GM23338 (cell line): ENCODE results near the gene CX3CL1. TPM values are rescaled to one million over a fixed set of nuclear protein-coding genes. Genes with fewer than 3 reads are reported as not detected.

ENCODE experiments used
- ATAC-seq: fragments of 200-7000 bp; cut with Tn5 transposase; 3 replicates; pipeline ENCODE4 v1.9.1; 2020
- DNase-seq: peaks from one replicate; pipeline ENCODE4 v3.0.0-alpha.2; 2015; ENCODE audit warnings: low spot score
- H2AFZ ChIP-seq: fragments of 200-600 bp; sonication (generic); 2 replicates; pipeline ENCODE4 v1.8.0; 2016; ENCODE audit warnings: antibody characterized with exemption, mild to moderate bottlenecking, moderate library complexity
- H3F3A ChIP-seq: fragments of 200-600 bp; sonication (generic); replicated peaks from 2 replicates; pipeline ENCODE4 v1.8.0; 2017; ENCODE audit warnings: antibody characterized with exemption, mixed run types, low read depth
- H3K27ac ChIP-seq: fragments of 200-600 bp; sonication (generic); 2 replicates; pipeline ENCODE4 v1.6.1; 2016; ENCODE audit warnings: low read depth
- H3K27me3 ChIP-seq: fragments of 200-600 bp; sonication (generic); 2 replicates; pipeline ENCODE4 v1.8.0; 2016; ENCODE audit warnings: mild to moderate bottlenecking, mixed run types, moderate library complexity; ENCODE audit not compliant: insufficient read depth
- H3K36me3 ChIP-seq: fragments of 200-600 bp; sonication (generic); 2 replicates; pipeline ENCODE4 v1.8.0; 2016; ENCODE audit warnings: mild to moderate bottlenecking; ENCODE audit not compliant: insufficient read depth
- H3K4me1 ChIP-seq: fragments of 200-600 bp; sonication (generic); 2 replicates; pipeline ENCODE4 v1.8.0; 2016; ENCODE audit warnings: mild to moderate bottlenecking, moderate library complexity; ENCODE audit not compliant: insufficient read depth
- H3K4me2 ChIP-seq: fragments of 200-600 bp; sonication (generic); 2 replicates; pipeline ENCODE4 v1.7.1; 2017; ENCODE audit warnings: mixed run types
- H3K4me3 ChIP-seq: fragments of 200-600 bp; sonication (generic); 2 replicates; pipeline ENCODE4 v1.6.1; 2016; ENCODE audit warnings: mixed run types
- H3K79me2 ChIP-seq: fragments of 200-600 bp; sonication (generic); replicated peaks from 2 replicates; pipeline ENCODE4 v1.8.0; 2017; ENCODE audit warnings: mild to moderate bottlenecking; ENCODE audit not compliant: insufficient read depth
- H3K9me2 ChIP-seq: fragments of 200-600 bp; sonication (generic); 2 replicates; pipeline ENCODE4 v1.8.0; 2017; ENCODE audit not compliant: insufficient read depth
- H4K20me1 ChIP-seq: fragments of 200-600 bp; sonication (generic); replicated peaks from 2 replicates; pipeline ENCODE4 v1.8.0; 2017; ENCODE audit warnings: mild to moderate bottlenecking; ENCODE audit not compliant: insufficient read depth
- H3K27ac Mint-ChIP-seq: 2 replicates; pipeline ENCODE4 v1.8.0; 2020; ENCODE audit warnings: inconsistent platforms, mild to moderate bottlenecking, moderate library complexity, mixed read lengths
- H3K27me3 Mint-ChIP-seq: 3 replicates; pipeline ENCODE4 v1.8.0; 2022; ENCODE audit warnings: low read depth, mild to moderate bottlenecking, moderate library complexity, mixed read lengths, inconsistent platforms; ENCODE audit not compliant: insufficient read depth, poor library complexity
- H3K36me3 Mint-ChIP-seq: 3 replicates; pipeline ENCODE4 v1.8.0; 2021; ENCODE audit warnings: low read depth, mild to moderate bottlenecking, inconsistent platforms, moderate library complexity, mixed read lengths
- H3K4me1 Mint-ChIP-seq: 3 replicates; pipeline ENCODE4 v1.8.0; 2020; ENCODE audit warnings: mild to moderate bottlenecking, inconsistent platforms, mixed read lengths
- H3K4me3 Mint-ChIP-seq: 3 replicates; pipeline ENCODE4 v1.8.0; 2021; ENCODE audit warnings: moderate library complexity, mild to moderate bottlenecking, inconsistent platforms, mixed read lengths
- H3K9me3 Mint-ChIP-seq: 3 replicates; pipeline ENCODE4 v1.8.0; 2020; ENCODE audit warnings: moderate library complexity, mild to moderate bottlenecking, inconsistent platforms, mixed read lengths
- CREB1 ChIP-seq: fragments of 250-450 bp; sonication (Bioruptor Pico); IDR thresholded peaks from 2 replicates; pipeline ENCODE4 v1.5.0; 2020; ENCODE audit warnings: low read depth, mild to moderate bottlenecking, moderate library complexity
- ETS1 ChIP-seq: IDR thresholded peaks from 2 replicates; pipeline ENCODE4 v1.6.1; 2016; ENCODE audit warnings: antibody characterized with exemption
- JUNB ChIP-seq: IDR thresholded peaks from one replicate; pipeline ENCODE4 v1.6.1; 2016; ENCODE audit warnings: antibody characterized with exemption; ENCODE audit not compliant: unreplicated experiment
- NANOG ChIP-seq: IDR thresholded peaks from 2 replicates; pipeline ENCODE4 v1.6.1; 2016; ENCODE audit warnings: antibody characterized with exemption, borderline replicate concordance
- POLR2AphosphoS5 ChIP-seq: IDR thresholded peaks from 2 replicates; pipeline ENCODE4 v1.6.1; 2016; ENCODE audit warnings: antibody characterized with exemption, low read depth
- STAT1 ChIP-seq: IDR thresholded peaks from one replicate; pipeline ENCODE4 v1.6.1; 2016; ENCODE audit warnings: antibody characterized with exemption; ENCODE audit not compliant: unreplicated experiment
- ZNF114 ChIP-seq: fragments of 250-450 bp; sonication (Bioruptor Pico); IDR thresholded peaks from 2 replicates; pipeline ENCODE4 v1.5.0; 2020; ENCODE audit warnings: mild to moderate bottlenecking, moderate library complexity
- ZNF331 ChIP-seq: fragments of 250-450 bp; sonication (Bioruptor Pico); IDR thresholded peaks from 2 replicates; pipeline ENCODE4 v1.5.0; 2020; ENCODE audit warnings: low read depth, mild to moderate bottlenecking, moderate library complexity
- ZNF462 ChIP-seq: fragments of 250-450 bp; sonication (Bioruptor Pico); IDR thresholded peaks from 2 replicates; pipeline ENCODE4 v1.5.0; 2020; ENCODE audit warnings: mild to moderate bottlenecking, moderate library complexity
- polyA plus RNA-seq: library from polyadenylated mRNA; unstranded; fragments of >200 nt; fragmentation: Nextera tagmentation; extraction: Ambion mirVana; gene quantifications from 2 replicates; pipeline ENCODE4 v1.2.1, GENCODE V29; 2016
- total RNA-seq: library from RNA; depleted of rRNA; stranded (reverse); fragments of >200 nt; shearing (Covaris generic); gene quantifications from 2 replicates; pipeline ENCODE4 v1.2.3, GENCODE V29; 2014
- TF ChIP-seq, protein P1 (sequence below): IDR thresholded peaks from one replicate; pipeline ENCODE4 v1.6.1; 2018; ENCODE audit warnings: antibody characterized with exemption; ENCODE audit not compliant: unreplicated experiment

Gene CX3CL1
- total and polyA plus RNA-seq, 2 experiments from 2014 or later: 0.24 to 2.8 TPM

GRCh38 chr16:57432989-57433388, 60.7 kb downstream of the CX3CL1 start:
- Mint-ChIP-seq H3K9me3 (no peaks in the 10 kb centered on the region; the same call in 2 of the 3 replicates), H3K4me1 (no peaks in the 10 kb centered on the region), H3K4me3 (no peak overlapping the region), H3K27me3 (no peaks in the 10 kb centered on the region), H3K27ac (no peak overlapping the region), H3K36me3 (peaks cover 74% of the 10 kb centered on the region)
- Histone ChIP-seq H3K4me2 (no peak overlapping the region), H3K27ac (no peak overlapping the region), H3F3A (no peaks in the 10 kb centered on the region), H3K4me3 (no peak overlapping the region), H3K36me3 (peaks cover 68% of the 10 kb centered on the region), H2AFZ (no peak overlapping the region), H4K20me1 (peaks cover 1% of the 10 kb centered on the region), H3K79me2 (no peaks in the 10 kb centered on the region), H3K27me3 (no peaks in the 10 kb centered on the region), H3K4me1 (no peaks in the 10 kb centered on the region), H3K9me2 (no peaks in the 10 kb centered on the region)
- DNase-seq (no peak), ATAC-seq (no peak)
- TF ChIP-seq ETS1 (no peak), ZNF462 (CRISPR knock-in tag) (no peak), STAT1 (no peak), NANOG (no peak), CREB1 (CRISPR knock-in tag) (no peak), JUNB (no peak), ZNF331 (no peak), POLR2AphosphoS5 (no peak), ZNF114 (CRISPR knock-in tag) (no peak)
- TF ChIP-seq, protein P1, sequence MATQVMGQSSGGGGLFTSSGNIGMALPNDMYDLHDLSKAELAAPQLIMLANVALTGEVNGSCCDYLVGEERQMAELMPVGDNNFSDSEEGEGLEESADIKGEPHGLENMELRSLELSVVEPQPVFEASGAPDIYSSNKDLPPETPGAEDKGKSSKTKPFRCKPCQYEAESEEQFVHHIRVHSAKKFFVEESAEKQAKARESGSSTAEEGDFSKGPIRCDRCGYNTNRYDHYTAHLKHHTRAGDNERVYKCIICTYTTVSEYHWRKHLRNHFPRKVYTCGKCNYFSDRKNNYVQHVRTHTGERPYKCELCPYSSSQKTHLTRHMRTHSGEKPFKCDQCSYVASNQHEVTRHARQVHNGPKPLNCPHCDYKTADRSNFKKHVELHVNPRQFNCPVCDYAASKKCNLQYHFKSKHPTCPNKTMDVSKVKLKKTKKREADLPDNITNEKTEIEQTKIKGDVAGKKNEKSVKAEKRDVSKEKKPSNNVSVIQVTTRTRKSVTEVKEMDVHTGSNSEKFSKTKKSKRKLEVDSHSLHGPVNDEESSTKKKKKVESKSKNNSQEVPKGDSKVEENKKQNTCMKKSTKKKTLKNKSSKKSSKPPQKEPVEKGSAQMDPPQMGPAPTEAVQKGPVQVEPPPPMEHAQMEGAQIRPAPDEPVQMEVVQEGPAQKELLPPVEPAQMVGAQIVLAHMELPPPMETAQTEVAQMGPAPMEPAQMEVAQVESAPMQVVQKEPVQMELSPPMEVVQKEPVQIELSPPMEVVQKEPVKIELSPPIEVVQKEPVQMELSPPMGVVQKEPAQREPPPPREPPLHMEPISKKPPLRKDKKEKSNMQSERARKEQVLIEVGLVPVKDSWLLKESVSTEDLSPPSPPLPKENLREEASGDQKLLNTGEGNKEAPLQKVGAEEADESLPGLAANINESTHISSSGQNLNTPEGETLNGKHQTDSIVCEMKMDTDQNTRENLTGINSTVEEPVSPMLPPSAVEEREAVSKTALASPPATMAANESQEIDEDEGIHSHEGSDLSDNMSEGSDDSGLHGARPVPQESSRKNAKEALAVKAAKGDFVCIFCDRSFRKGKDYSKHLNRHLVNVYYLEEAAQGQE: no peak
